Hepatocyte (in vitro differentiated cells): Measurements from ENCODE around the gene HMG20A. TPM values are rescaled to one million over a fixed set of nuclear protein-coding genes. Genes with fewer than 3 reads are reported as not detected.

Source experiments
- DNase-seq: peaks from one replicate; pipeline ENCODE4 v3.0.0-alpha.2; 2016; ENCODE audit warnings: low spot score
- H2AFZ ChIP-seq: fragments of 200-600 bp; sonication (generic); 2 replicates; pipeline ENCODE4 v1.6.0; 2016; ENCODE audit warnings: antibody characterized with exemption, mild to moderate bottlenecking
- H3K27ac ChIP-seq: fragments of 200-600 bp; sonication (generic); 2 replicates; pipeline ENCODE4 v1.5.1; 2016; ENCODE audit warnings: mild to moderate bottlenecking
- H3K27me3 ChIP-seq: fragments of 200-600 bp; sonication (generic); 2 replicates; pipeline ENCODE4 v1.6.1; 2016
- H3K36me3 ChIP-seq: fragments of 200-600 bp; sonication (generic); replicated peaks from 2 replicates; pipeline ENCODE4 v1.5.1; 2016; ENCODE audit warnings: low read depth; ENCODE audit not compliant: insufficient read depth
- H3K4me1 ChIP-seq: fragments of 200-600 bp; sonication (generic); 2 replicates; pipeline ENCODE4 v1.5.1; 2016; ENCODE audit warnings: mild to moderate bottlenecking, moderate library complexity; ENCODE audit not compliant: insufficient read depth
- H3K4me2 ChIP-seq: fragments of 200-600 bp; sonication (generic); 2 replicates; pipeline ENCODE4 v1.6.0; 2016
- H3K4me3 ChIP-seq: fragments of 200-600 bp; sonication (generic); 2 replicates; pipeline ENCODE4 v1.5.1; 2016; ENCODE audit warnings: mild to moderate bottlenecking
- H3K79me2 ChIP-seq: fragments of 200-600 bp; sonication (generic); 2 replicates; pipeline ENCODE4 v1.6.0; 2017; ENCODE audit warnings: mild to moderate bottlenecking
- H3K9me2 ChIP-seq: fragments of 200-600 bp; sonication (generic); replicated peaks from 2 replicates; pipeline ENCODE4 v1.6.0; 2017; ENCODE audit warnings: mild to moderate bottlenecking; ENCODE audit not compliant: insufficient read depth
- H3K9me3 ChIP-seq: fragments of 200-600 bp; sonication (generic); 2 replicates; pipeline ENCODE4 v1.5.1; 2016; ENCODE audit warnings: low read depth, mild to moderate bottlenecking
- H4K20me1 ChIP-seq: fragments of 200-600 bp; sonication (generic); 2 replicates; pipeline ENCODE4 v1.6.0; 2016; ENCODE audit warnings: mild to moderate bottlenecking; ENCODE audit not compliant: insufficient read depth, poor library complexity, severe bottlenecking
- CTCF ChIP-seq: fragments of 200-600 bp; sonication (generic); IDR thresholded peaks from 2 replicates; pipeline ENCODE4 v1.5.1; 2016; ENCODE audit warnings: antibody characterized with exemption, mild to moderate bottlenecking; ENCODE audit not compliant: poor library complexity
- EZH2 ChIP-seq: fragments of 200-600 bp; sonication (generic); IDR thresholded peaks from 2 replicates; pipeline ENCODE4 v1.6.1; 2016; ENCODE audit warnings: antibody characterized with exemption, mild to moderate bottlenecking, borderline replicate concordance
- EZH2phosphoT487 ChIP-seq: fragments of 200-600 bp; sonication (generic); IDR thresholded peaks from one replicate; pipeline ENCODE4 v1.6.1; 2018; ENCODE audit warnings: antibody characterized with exemption, mild to moderate bottlenecking, low read depth, moderate library complexity; ENCODE audit not compliant: unreplicated experiment, severe bottlenecking
- WGBS: methylation state at CpG from one replicate; pipeline ENCODE4 v1.1.6; 2016; ENCODE audit warnings: low lambda C conversion rate; ENCODE audit errors: missing lambda C conversion rate; 5-methylcytosine and 5-hydroxymethylcytosine counted together
- polyA plus RNA-seq: library from polyadenylated mRNA; unstranded; fragments of >200 nt; fragmentation: Nextera tagmentation; extraction: Ambion mirVana; gene quantifications from 2 replicates; pipeline ENCODE4 v1.2.1, GENCODE V29; 2016
- total RNA-seq: library from RNA; depleted of rRNA; stranded (reverse); fragments of >200 nt; gene quantifications from 2 replicates; pipeline ENCODE4 v1.2.3, GENCODE V29; 2014

HMG20A gene
- total and polyA plus RNA-seq, 2 experiments from 2014 or later: 20.3 to 35.0 TPM

- H3K9me2 ChIP-seq: no peaks in the 10 kb centered on the region
- H3K36me3 ChIP-seq: no peaks in the 10 kb centered on the region
- H2AFZ ChIP-seq: no peak overlapping the region
- peak; percentile 90 for DNase-seq
- no peaks in the 10 kb centered on the region for H3K9me3 ChIP-seq
- WGBS: 28% methylated on average over 16 of the region's 16 CpGs
- no peaks in the 10 kb centered on the region for H3K27me3 ChIP-seq
- peak overlapping the region; percentile 87 for H3K27ac ChIP-seq
- no peak overlapping the region for H3K4me3 ChIP-seq
- no peaks in the 10 kb centered on the region for H3K79me2 ChIP-seq
- no peaks in the 10 kb centered on the region for H4K20me1 ChIP-seq
- TF ChIP-seq EZH2phosphoT487 (no peak), CTCF (peak; percentile 94), EZH2 (no peak)
- H3K4me1 ChIP-seq: peaks cover 40% of the 10 kb centered on the region
- peak overlapping the region; percentile 66 for H3K4me2 ChIP-seq
Measured at GRCh38 chr15:77496715-77497109, 76.0 kb downstream of the HMG20A start.

- H2AFZ ChIP-seq: no peak overlapping the region
- 43% methylated on average over 7 of the region's 7 CpGs for WGBS
- TF ChIP-seq EZH2phosphoT487: no peak
- TF ChIP-seq CTCF: no peak
- no peak for TF ChIP-seq EZH2
- DNase-seq: peak; percentile 64
- H3K79me2 ChIP-seq: no peaks in the 10 kb centered on the region
- peaks cover 40% of the 10 kb centered on the region for H3K4me1 ChIP-seq
- H3K9me3 ChIP-seq: no peaks in the 10 kb centered on the region
- no peaks in the 10 kb centered on the region for H4K20me1 ChIP-seq
- H3K9me2 ChIP-seq: no peaks in the 10 kb centered on the region
- no peaks in the 10 kb centered on the region for H3K27me3 ChIP-seq
- H3K4me3 ChIP-seq: no peak overlapping the region
- peak overlapping the region; percentile 66 for H3K4me2 ChIP-seq
- H3K36me3 ChIP-seq: no peaks in the 10 kb centered on the region
- H3K27ac ChIP-seq: peak overlapping the region; percentile 87
Measured at GRCh38 chr15:77497110-77497737, 76.5 kb downstream of the HMG20A start.

- no peaks in the 10 kb centered on the region for H4K20me1 ChIP-seq
- 43% methylated on average over 6 of the region's 6 CpGs for WGBS
- no peak overlapping the region for H2AFZ ChIP-seq
- H3K4me3 ChIP-seq: no peak overlapping the region
- no peaks in the 10 kb centered on the region for H3K27me3 ChIP-seq
- peaks cover 40% of the 10 kb centered on the region for H3K4me1 ChIP-seq
- H3K4me2 ChIP-seq: peak overlapping the region; percentile 15
- H3K9me2 ChIP-seq: no peaks in the 10 kb centered on the region
- no peak for TF ChIP-seq EZH2phosphoT487
- TF ChIP-seq CTCF: no peak
- TF ChIP-seq EZH2: no peak
- DNase-seq: peak; percentile 42
- H3K36me3 ChIP-seq: no peaks in the 10 kb centered on the region
- H3K9me3 ChIP-seq: no peaks in the 10 kb centered on the region
- H3K27ac ChIP-seq: peak overlapping the region; percentile 87
- H3K79me2 ChIP-seq: no peaks in the 10 kb centered on the region
Measured at GRCh38 chr15:77497942-77498361, 77.3 kb downstream of the HMG20A start.
